ENCODE data around the gene MMP26.

DNA sequence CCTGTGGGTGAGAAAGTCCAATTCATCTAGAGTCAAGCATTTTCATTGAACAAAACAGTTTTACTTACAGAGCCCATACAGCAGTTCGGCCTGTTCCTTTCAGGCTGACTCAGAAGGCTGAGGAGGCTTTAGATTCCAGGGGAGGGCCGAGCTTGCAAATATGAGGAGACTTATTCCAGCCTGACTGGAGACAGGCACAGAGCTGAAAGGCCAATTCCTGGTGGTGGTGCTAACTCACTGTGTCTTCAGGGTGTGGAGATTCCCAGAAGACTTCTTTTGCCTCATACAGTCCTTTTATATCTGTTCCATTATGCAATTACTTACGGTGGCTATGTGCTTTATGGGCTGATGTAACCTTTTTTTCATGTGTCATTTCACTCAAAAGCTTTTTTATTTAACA lies 7.0 kb upstream of the MMP26 start, which contains the start of gene OR51E2:
- no peak for TF ChIP-seq BHLHE40 (IDR thresholded peaks at IDR 0.05; ENCODE audit: borderline replicate concordance)
- TF ChIP-seq ZNF384 (IDR thresholded peaks at IDR 0.05), result no peak
- no peak for TF ChIP-seq FOXK2 (IDR thresholded peaks at IDR 0.05)
- TF ChIP-seq L3MBTL2 (conservative IDR thresholded peaks at IDR 0.05), result no peak
- no peak for TF ChIP-seq LEF1 (IDR thresholded peaks at IDR 0.05; ENCODE audit: borderline replicate concordance)
- TF ChIP-seq TARDBP (IDR thresholded peaks at IDR 0.05), result no peak
- no peak for TF ChIP-seq HDGF (IDR thresholded peaks at IDR 0.05; ENCODE audit: borderline replicate concordance)
- no peak for TF ChIP-seq SP1 (IDR thresholded peaks at IDR 0.05)

All from HEK293T (cell line).